ENCODE data around the gene PCDH20. TPM values are rescaled to one million over a fixed set of nuclear protein-coding genes. Genes with fewer than 3 reads are reported as not detected.

Gene PCDH20
- polyA plus RNA-seq, 3 donors = not detected

GRCh38 chr13:61410266-61410665 is 5.4 kb downstream of the PCDH20 start:
- peaks cover 0 to 3% of the 10 kb centered on the region in 2 donors for H3K36me3 Mint-ChIP-seq
- H3K79me2 ChIP-seq (ENCODE audit: insufficient read depth, low read length) = no peaks in the 10 kb centered on the region
- H2AFZ ChIP-seq (ENCODE audit: insufficient read depth, low read depth, low read length, poor library complexity, severe bottlenecking) = no peak overlapping the region
- H3K27me3 Mint-ChIP-seq (ENCODE audit: low read depth in 3 of 3) = peaks cover 25% of the 10 kb centered on the region in 3 donors
- no peaks in the 10 kb centered on the region for H3K4me1 ChIP-seq (ENCODE audit: control insufficient read depth in 1 of 2, insufficient read depth in 2 of 2, low read length in 2 of 2)
- no peak overlapping the region for H3K27ac ChIP-seq (ENCODE audit: low read depth in 1 of 2, low read length in 2 of 2)
- peaks cover 0 to 7% of the 10 kb centered on the region in 2 donors for H3K9me3 ChIP-seq (replicated peaks in 1 of 2; ENCODE audit: control insufficient read depth in 1 of 2, insufficient read depth in 1 of 2, low read length in 2 of 2)
- DNase-seq = no peak
- H4K20me1 ChIP-seq (ENCODE audit: insufficient read depth, low read length) = no peaks in the 10 kb centered on the region
- H3K36me3 ChIP-seq (replicated peaks in 1 of 2; ENCODE audit: control insufficient read depth in 1 of 2, insufficient read depth in 2 of 2, low read length in 2 of 2) = no peaks in the 10 kb centered on the region
- peaks cover 0 to 11% (median 2%) of the 10 kb centered on the region in 7 donors for H3K9me3 Mint-ChIP-seq
- peaks cover 21 to 33% of the 10 kb centered on the region in 2 donors for H3K27me3 ChIP-seq (ENCODE audit: control insufficient read depth in 2 of 2, insufficient read depth in 2 of 2, low read length in 2 of 2)
- H3K9ac ChIP-seq (ENCODE audit: insufficient read depth, low read length, poor library complexity, severe bottlenecking) = no peak overlapping the region
- TF ChIP-seq CTCF (IDR thresholded peaks at IDR 0.05) = no peak
- no peak overlapping the region for H3K27ac Mint-ChIP-seq
- H3K4me1 Mint-ChIP-seq = peaks cover 8% of the 10 kb centered on the region
- H3K4me3 ChIP-seq (replicated peaks in 1 of 3; ENCODE audit: low read depth in 2 of 3, low read length in 3 of 3) = no peak overlapping the region
- no CpG with 5 or more reads among the region's 2 CpGs for WGBS (ENCODE audit: insufficient coverage)
- H3K4me3 Mint-ChIP-seq = no peak overlapping the region
- no peak overlapping the region for H3K4me2 ChIP-seq (replicated peaks; ENCODE audit: extremely low read depth, low read length, poor library complexity, severe bottlenecking)
- intact Hi-C loops (cut with micrococcal nuclease) = no loop called here

GRCh38 chr13:61408571-61408970 is 7.1 kb downstream of the PCDH20 start:
- Mint-ChIP-seq H3K36me3 (peaks cover 0 to 3% of the 10 kb centered on the region in 2 donors), H3K27me3 (ENCODE audit: low read depth in 3 of 3) (peaks cover 8 to 10% (median 9%) of the 10 kb centered on the region in 3 donors), H3K4me1 (no peaks in the 10 kb centered on the region), H3K9me3 (peaks cover 0 to 4% (median 0%) of the 10 kb centered on the region in 7 donors), H3K27ac (no peak overlapping the region), H3K4me3 (no peak overlapping the region)
- no peak for TF ChIP-seq CTCF (IDR thresholded peaks at IDR 0.05)
- peaks cover 8 to 16% of the 10 kb centered on the region in 2 donors for H3K27me3 ChIP-seq (ENCODE audit: control insufficient read depth in 2 of 2, insufficient read depth in 2 of 2, low read length in 2 of 2)
- no peak overlapping the region for H3K4me3 ChIP-seq (replicated peaks in 1 of 3; ENCODE audit: low read depth in 2 of 3, low read length in 3 of 3)
- no peak overlapping the region for H2AFZ ChIP-seq (ENCODE audit: insufficient read depth, low read depth, low read length, poor library complexity, severe bottlenecking)
- H3K36me3 ChIP-seq (replicated peaks in 1 of 2; ENCODE audit: control insufficient read depth in 1 of 2, insufficient read depth in 2 of 2, low read length in 2 of 2) = no peaks in the 10 kb centered on the region
- no peak overlapping the region for H3K27ac ChIP-seq (ENCODE audit: low read depth in 1 of 2, low read length in 2 of 2)
- peaks cover 0 to 3% of the 10 kb centered on the region in 2 donors for H3K9me3 ChIP-seq (replicated peaks in 1 of 2; ENCODE audit: control insufficient read depth in 1 of 2, insufficient read depth in 1 of 2, low read length in 2 of 2)
- WGBS (ENCODE audit: insufficient coverage) = no CpG with 5 or more reads among the region's 1 CpG
- H3K79me2 ChIP-seq (ENCODE audit: insufficient read depth, low read length) = no peaks in the 10 kb centered on the region
- no peaks in the 10 kb centered on the region for H3K4me1 ChIP-seq (ENCODE audit: control insufficient read depth in 1 of 2, insufficient read depth in 2 of 2, low read length in 2 of 2)
- no peaks in the 10 kb centered on the region for H4K20me1 ChIP-seq (ENCODE audit: insufficient read depth, low read length)
- no peak overlapping the region for H3K4me2 ChIP-seq (replicated peaks; ENCODE audit: extremely low read depth, low read length, poor library complexity, severe bottlenecking)
- intact Hi-C loops (cut with micrococcal nuclease) = no loop called here
- H3K9ac ChIP-seq (ENCODE audit: insufficient read depth, low read length, poor library complexity, severe bottlenecking) = no peak overlapping the region
- no peak for DNase-seq

All from CD14-positive monocyte (primary cell).